CD14-positive monocyte (primary cell): ENCODE results near the gene FAM83F. TPM values are rescaled to one million over a fixed set of nuclear protein-coding genes. Genes with fewer than 3 reads are reported as not detected.

ENCODE experiments used
- DNase-seq, 3 donors: peaks; one replicate each; pipeline ENCODE4 v3.0.0-alpha.2; 2011 to 2022
- H2AFZ ChIP-seq: 2 replicates; pipeline ENCODE4 v1.6.0; 2012; ENCODE audit warnings: mild to moderate bottlenecking, low read depth, low read length, inconsistent platforms; ENCODE audit not compliant: insufficient read depth, poor library complexity, severe bottlenecking
- H3K27ac ChIP-seq, 2 donors: 1 replicate in 1 of 2; 2 replicates in 1 of 2; pipeline ENCODE4 v1.5.1; 2012 to 2013; ENCODE audit warnings: low read length in 2 of 2, control low read depth in 1 of 2, inconsistent platforms in 1 of 2, low read depth in 1 of 2, mild to moderate bottlenecking in 1 of 2
- H3K27me3 ChIP-seq, 2 donors: one replicate each; pipeline versions ENCODE4 v1.6.0 to v1.6.1; 2011 to 2013; ENCODE audit warnings: low read length in 2 of 2; ENCODE audit not compliant: control insufficient read depth in 2 of 2, insufficient read depth in 2 of 2
- H3K36me3 ChIP-seq, 2 donors: replicated peaks in 1 of 2; 1 replicate in 1 of 2; 2 replicates in 1 of 2; pipeline versions ENCODE4 v1.5.1 to v1.6.1; 2012 to 2013; ENCODE audit warnings: low read length in 2 of 2, control low read depth in 1 of 2, inconsistent platforms in 1 of 2, mild to moderate bottlenecking in 1 of 2; ENCODE audit not compliant: insufficient read depth in 2 of 2, control insufficient read depth in 1 of 2
- H3K4me1 ChIP-seq, 2 donors: 1 replicate in 1 of 2; 2 replicates in 1 of 2; pipeline versions ENCODE4 v1.5.1 to v1.6.1; 2012 to 2013; ENCODE audit warnings: low read length in 2 of 2, control low read depth in 1 of 2, inconsistent platforms in 1 of 2, mild to moderate bottlenecking in 1 of 2, moderate library complexity in 1 of 2; ENCODE audit not compliant: insufficient read depth in 2 of 2, control insufficient read depth in 1 of 2
- H3K4me2 ChIP-seq: replicated peaks from 2 replicates; pipeline ENCODE3; 2012; ENCODE audit warnings: low read length, moderate library complexity, mild to moderate bottlenecking; ENCODE audit not compliant: poor library complexity, severe bottlenecking; ENCODE audit errors: extremely low read depth
- H3K4me3 ChIP-seq, 3 experiments: fragments of 200-600 bp in 1 of 3; sonication (generic) in 1 of 3; replicated peaks in 1 of 3; 1 replicate in 2 of 3; 2 replicates in 1 of 3; pipeline ENCODE4 v1.5.1; 2011 to 2013; ENCODE audit warnings: low read length in 3 of 3, mild to moderate bottlenecking in 3 of 3, control low read depth in 2 of 3, low read depth in 2 of 3, inconsistent platforms in 1 of 3, moderate library complexity in 1 of 3
- H3K79me2 ChIP-seq: 2 replicates; pipeline ENCODE4 v1.6.0; 2012; ENCODE audit warnings: mild to moderate bottlenecking, control low read depth, inconsistent platforms, low read length, moderate library complexity; ENCODE audit not compliant: insufficient read depth
- H3K9ac ChIP-seq: 2 replicates; pipeline ENCODE4 v1.6.0; 2017; ENCODE audit warnings: low read length, mild to moderate bottlenecking; ENCODE audit not compliant: insufficient read depth, poor library complexity, severe bottlenecking
- H3K9me3 ChIP-seq, 2 donors: replicated peaks in 1 of 2; 1 replicate in 1 of 2; 2 replicates in 1 of 2; pipeline versions ENCODE4 v1.5.1 to v1.6.1; 2012 to 2013; ENCODE audit warnings: low read length in 2 of 2, control low read depth in 1 of 2; ENCODE audit not compliant: control insufficient read depth in 1 of 2, insufficient read depth in 1 of 2
- H4K20me1 ChIP-seq: 2 replicates; pipeline ENCODE4 v1.6.0; 2012; ENCODE audit warnings: mild to moderate bottlenecking, low read length, control low read depth, moderate library complexity; ENCODE audit not compliant: insufficient read depth
- H3K27ac Mint-ChIP-seq, 7 donors: one replicate each; pipeline ENCODE4 v1.8.0; 2020; ENCODE audit warnings: mild to moderate bottlenecking in 7 of 7, mixed read lengths in 7 of 7, moderate library complexity in 6 of 7, inconsistent platforms in 2 of 7
- H3K27me3 Mint-ChIP-seq, 3 donors: one replicate each; pipeline ENCODE4 v1.8.0; 2021 to 2022; ENCODE audit warnings: low read depth in 3 of 3, mild to moderate bottlenecking in 3 of 3, mixed read lengths in 3 of 3, moderate library complexity in 3 of 3, inconsistent platforms in 1 of 3
- H3K36me3 Mint-ChIP-seq, 2 donors: one replicate each; pipeline ENCODE4 v1.8.0; 2020; ENCODE audit warnings: mixed read lengths in 2 of 2, inconsistent platforms in 1 of 2, mild to moderate bottlenecking in 1 of 2
- H3K4me1 Mint-ChIP-seq: one replicate; pipeline ENCODE4 v1.8.0; 2020; ENCODE audit warnings: mild to moderate bottlenecking, mixed read lengths
- H3K4me3 Mint-ChIP-seq, 2 donors: one replicate each; pipeline ENCODE4 v1.8.0; 2020; ENCODE audit warnings: mild to moderate bottlenecking in 2 of 2, mixed read lengths in 2 of 2, moderate library complexity in 1 of 2
- H3K9me3 Mint-ChIP-seq, 7 donors: one replicate each; pipeline ENCODE4 v1.8.0; 2020 to 2022; ENCODE audit warnings: mixed read lengths in 7 of 7, mild to moderate bottlenecking in 6 of 7, moderate library complexity in 6 of 7, inconsistent platforms in 2 of 7
- WGBS: methylation state at CpG from one replicate; pipeline ENCODE4 v1.1.5; 2013; ENCODE audit warnings: missing lambda C conversion rate; ENCODE audit not compliant: insufficient coverage; 5-methylcytosine and 5-hydroxymethylcytosine counted together
- intact Hi-C, 2 donors: fragments of 100-400 bp; cut with micrococcal nuclease; formaldehyde crosslinking; loops; one replicate each; pipeline versions ENCODE4 v1.15.0 to v1.15.1; 2023
- polyA plus RNA-seq, 3 donors: library from polyadenylated mRNA; depleted of rRNA in 1 of 3; unstranded in 2 of 3; stranded (reverse) in 1 of 3; fragments of 300-500 nt in 2 of 3; fragments of >200 nt in 1 of 3; fragmentation: Illumina TruSeq in 2 of 3; gene quantifications; 1 replicate in 2 of 3; 2 replicates in 1 of 3; pipeline ENCODE4 v1.2.3, GENCODE V29; 2012 to 2021
- TF ChIP-seq, protein P1 (sequence below): fragments of 200-600 bp; IDR thresholded peaks from one replicate; pipeline ENCODE4 v1.8.0; 2022; ENCODE audit warnings: antibody characterized with exemption, mild to moderate bottlenecking

The FAM83F gene
- polyA plus RNA-seq, 3 donors, result 0.01 TPM; not detected in 2

- Histone ChIP-seq H3K27ac (no peak overlapping the region), H3K4me2 (no peak overlapping the region), H3K36me3 (no peaks in the 10 kb centered on the region), H2AFZ (no peak overlapping the region), H4K20me1 (no peaks in the 10 kb centered on the region), H3K9ac (no peak overlapping the region), H3K9me3 (no peaks in the 10 kb centered on the region), H3K4me3 (no peak overlapping the region), H3K27me3 (no peaks in the 10 kb centered on the region), H3K4me1 (no peaks in the 10 kb centered on the region), H3K79me2 (no peaks in the 10 kb centered on the region)
- Mint-ChIP-seq H3K27me3 (peaks cover 5 to 21% (median 8%) of the 10 kb centered on the region in 3 donors), H3K9me3 (no peaks in the 10 kb centered on the region), H3K4me1 (no peaks in the 10 kb centered on the region), H3K4me3 (no peak overlapping the region), H3K36me3 (no peaks in the 10 kb centered on the region), H3K27ac (no peak overlapping the region)
- 97% methylated on average over 9 of the region's 9 CpGs for WGBS
- TF ChIP-seq, protein P1, sequence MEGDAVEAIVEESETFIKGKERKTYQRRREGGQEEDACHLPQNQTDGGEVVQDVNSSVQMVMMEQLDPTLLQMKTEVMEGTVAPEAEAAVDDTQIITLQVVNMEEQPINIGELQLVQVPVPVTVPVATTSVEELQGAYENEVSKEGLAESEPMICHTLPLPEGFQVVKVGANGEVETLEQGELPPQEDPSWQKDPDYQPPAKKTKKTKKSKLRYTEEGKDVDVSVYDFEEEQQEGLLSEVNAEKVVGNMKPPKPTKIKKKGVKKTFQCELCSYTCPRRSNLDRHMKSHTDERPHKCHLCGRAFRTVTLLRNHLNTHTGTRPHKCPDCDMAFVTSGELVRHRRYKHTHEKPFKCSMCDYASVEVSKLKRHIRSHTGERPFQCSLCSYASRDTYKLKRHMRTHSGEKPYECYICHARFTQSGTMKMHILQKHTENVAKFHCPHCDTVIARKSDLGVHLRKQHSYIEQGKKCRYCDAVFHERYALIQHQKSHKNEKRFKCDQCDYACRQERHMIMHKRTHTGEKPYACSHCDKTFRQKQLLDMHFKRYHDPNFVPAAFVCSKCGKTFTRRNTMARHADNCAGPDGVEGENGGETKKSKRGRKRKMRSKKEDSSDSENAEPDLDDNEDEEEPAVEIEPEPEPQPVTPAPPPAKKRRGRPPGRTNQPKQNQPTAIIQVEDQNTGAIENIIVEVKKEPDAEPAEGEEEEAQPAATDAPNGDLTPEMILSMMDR, result no peak
- no peak for DNase-seq
- intact Hi-C loops, result no loop called here
These were observed 24.3 kb downstream of the FAM83F start for GRCh38 chr22:40019100-40019499.

DNA sequence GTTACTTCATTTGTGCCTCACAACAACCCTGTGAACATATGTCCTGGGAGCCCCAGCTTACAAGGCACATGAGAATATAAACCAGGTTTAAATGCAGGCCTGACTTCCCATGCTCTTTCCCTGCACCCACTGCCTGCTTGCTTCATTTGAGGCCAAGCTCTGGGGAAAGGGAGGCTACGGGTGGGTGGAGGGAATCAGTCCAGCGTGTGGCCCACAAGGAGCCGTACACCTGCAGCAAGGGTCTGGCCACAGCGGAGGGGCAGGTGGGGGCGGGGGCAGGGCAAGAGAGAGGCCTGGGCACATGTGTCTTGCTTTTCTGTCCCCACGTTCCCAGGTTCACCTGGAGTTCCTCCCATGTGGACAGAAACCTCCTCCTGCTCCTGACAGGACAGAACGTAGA lies 26.2 kb downstream of the FAM83F start:
- intact Hi-C loops, result no loop called here
- no peaks in the 10 kb centered on the region for H4K20me1 ChIP-seq
- no peak overlapping the region for H3K4me3 ChIP-seq
- no peaks in the 10 kb centered on the region for H3K79me2 ChIP-seq
- Mint-ChIP-seq H3K27me3 (peaks cover 3 to 16% (median 3%) of the 10 kb centered on the region in 3 donors), H3K4me1 (no peaks in the 10 kb centered on the region), H3K36me3 (no peaks in the 10 kb centered on the region), H3K9me3 (no peaks in the 10 kb centered on the region), H3K27ac (no peak overlapping the region), H3K4me3 (no peak overlapping the region)
- TF ChIP-seq, protein P1, result no peak
- no peak overlapping the region for H3K27ac ChIP-seq
- no peaks in the 10 kb centered on the region for H3K27me3 ChIP-seq
- H3K36me3 ChIP-seq, result no peaks in the 10 kb centered on the region
- no peaks in the 10 kb centered on the region for H3K9me3 ChIP-seq
- DNase-seq, result no peak
- 93% methylated on average over 7 of the region's 7 CpGs for WGBS
- H3K9ac ChIP-seq, result no peak overlapping the region
- H3K4me1 ChIP-seq, result no peaks in the 10 kb centered on the region
- no peak overlapping the region for H2AFZ ChIP-seq
- H3K4me2 ChIP-seq, result no peak overlapping the region
